ENCODE data around the gene ACP3. TPM values are rescaled to one million over a fixed set of nuclear protein-coding genes. Genes with fewer than 3 reads are reported as not detected.

Gene ACP3
- total and polyA plus RNA-seq, 5 experiments from 2014 or later, result not detected

DNA sequence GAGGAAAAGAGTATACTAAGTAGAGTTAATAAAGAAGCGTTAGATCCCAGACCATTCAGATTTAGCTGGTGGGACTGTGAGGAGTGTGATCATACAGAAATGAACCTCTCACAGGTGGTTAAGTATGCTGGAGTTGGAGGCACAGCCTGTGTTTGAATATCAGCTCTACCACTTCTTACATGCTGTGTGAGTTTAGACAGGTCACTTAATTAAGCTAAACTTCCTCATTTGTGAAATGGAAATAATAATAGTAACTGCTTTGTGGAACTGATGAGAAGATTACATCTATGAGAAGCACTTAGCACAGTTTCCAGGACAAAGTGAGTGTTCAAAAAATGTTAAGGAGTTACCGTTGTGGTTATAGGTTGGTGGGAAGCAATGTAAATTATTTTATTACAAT is 8.4 kb downstream of the ACP3 start:
- Mint-ChIP-seq H3K9me3 (peaks cover 0 to 2% (median 0%) of the 10 kb centered on the region in 9 donors), H3K4me1 (no peaks in the 10 kb centered on the region), H3K27me3 (peaks cover 6 to 30% (median 11%) of the 10 kb centered on the region in 5 donors), H3K4me3 (no peak overlapping the region), H3K36me3 (no peaks in the 10 kb centered on the region), H3K27ac (no peak overlapping the region)
- POLR2A ChIA-PET, result interaction anchor here (0.6 kb wide), 1 partner anchor 19 kb away, joined by 3 read pairs; no protein-coding TSS in a partner anchor
- DNase-seq (no peak), ATAC-seq (no peak)

DNA sequence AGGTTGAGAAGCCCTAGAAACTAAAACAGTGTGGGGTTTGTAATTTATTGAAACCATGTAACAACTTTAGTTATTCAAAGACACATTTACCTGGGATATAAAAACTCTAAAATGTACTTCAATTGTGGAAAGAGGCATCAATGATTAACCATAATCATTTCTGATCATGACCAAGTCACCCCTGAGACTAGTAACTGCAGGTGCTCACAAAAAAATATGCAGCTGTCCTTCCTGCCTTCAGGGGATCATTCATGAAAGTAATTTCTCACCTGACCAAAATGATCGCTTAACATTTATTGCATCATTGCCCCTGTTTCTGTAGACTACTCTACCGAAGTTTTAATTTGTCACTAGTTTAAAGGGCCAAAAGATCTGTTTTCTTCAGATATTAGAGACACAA is 9.0 kb downstream of the ACP3 start:
- POLR2A ChIA-PET, result no interaction called here

DNA sequence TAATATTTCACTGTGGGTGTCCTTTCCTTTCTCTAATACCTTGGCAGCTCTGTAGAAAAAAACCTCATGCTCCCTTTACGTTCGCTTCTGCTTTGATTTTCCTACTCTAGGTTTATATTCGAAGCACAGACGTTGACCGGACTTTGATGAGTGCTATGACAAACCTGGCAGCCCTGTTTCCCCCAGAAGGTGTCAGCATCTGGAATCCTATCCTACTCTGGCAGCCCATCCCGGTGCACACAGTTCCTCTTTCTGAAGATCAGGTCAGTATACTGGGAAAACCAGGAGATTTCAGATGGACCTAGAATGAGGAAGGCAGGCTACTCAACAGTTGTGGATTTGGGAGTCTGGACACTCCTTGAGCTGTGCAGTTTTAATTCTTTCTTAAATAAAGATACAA is 14.9 kb downstream of the ACP3 start:
- H3K4me3 Mint-ChIP-seq, result no peak overlapping the region
- no peak for ATAC-seq
- DNase-seq, result no peak
- no peaks in the 10 kb centered on the region for H3K4me1 Mint-ChIP-seq
- no peaks in the 10 kb centered on the region for H3K36me3 Mint-ChIP-seq
- POLR2A ChIA-PET, result no interaction called here
- H3K9me3 Mint-ChIP-seq, result no peaks in the 10 kb centered on the region
- peaks cover 0 to 21% (median 8%) of the 10 kb centered on the region in 5 donors for H3K27me3 Mint-ChIP-seq
- no peak overlapping the region for H3K27ac Mint-ChIP-seq

More for the DNA sequence above, 9.0 kb downstream of the ACP3 start:
- H3K9me3 Mint-ChIP-seq, result peaks cover 0 to 2% (median 0%) of the 10 kb centered on the region in 9 donors
- H3K27me3 Mint-ChIP-seq, result peaks cover 8 to 30% (median 11%) of the 10 kb centered on the region in 5 donors
- no peaks in the 10 kb centered on the region for H3K36me3 Mint-ChIP-seq
- H3K27ac Mint-ChIP-seq, result no peak overlapping the region
- DNase-seq, result no peak
- no peaks in the 10 kb centered on the region for H3K4me1 Mint-ChIP-seq
- ATAC-seq, result no peak
- no peak overlapping the region for H3K4me3 Mint-ChIP-seq

GRCh38 chr3:132332508-132332907 is 15.3 kb downstream of the ACP3 start:
- DNase-seq (no peak), ATAC-seq (no peak)
- Mint-ChIP-seq H3K9me3 (no peaks in the 10 kb centered on the region), H3K4me3 (no peak overlapping the region), H3K36me3 (no peaks in the 10 kb centered on the region), H3K4me1 (no peaks in the 10 kb centered on the region), H3K27me3 (peaks cover 0 to 21% (median 8%) of the 10 kb centered on the region in 5 donors), H3K27ac (no peak overlapping the region)
- POLR2A ChIA-PET, result no interaction called here

DNA sequence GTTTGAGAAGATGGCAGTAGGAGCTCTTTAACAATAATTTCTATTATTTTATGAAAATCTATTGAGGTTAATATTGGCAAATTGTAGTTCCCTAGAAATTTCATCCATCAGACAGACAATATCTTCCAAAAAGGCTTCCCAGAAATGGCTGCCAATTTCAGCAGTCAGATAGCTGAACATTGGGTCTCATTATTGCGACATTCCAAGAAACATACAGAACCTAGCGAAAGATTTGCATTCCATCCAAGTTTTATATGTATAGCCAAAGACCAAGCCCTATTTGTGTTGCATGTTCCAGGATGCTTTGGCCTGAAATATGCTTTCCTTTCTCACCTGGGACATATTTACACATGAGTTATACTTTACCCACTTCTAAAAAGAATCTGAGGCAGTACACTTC is 24.5 kb downstream of the ACP3 start:
- POLR2A ChIA-PET, result no interaction called here
- no peak for DNase-seq
- H3K4me1 Mint-ChIP-seq, result peaks cover 0 to 5% (median 1%) of the 10 kb centered on the region in 4 donors
- ATAC-seq, result no peak
- H3K9me3 Mint-ChIP-seq, result no peaks in the 10 kb centered on the region
- no peak overlapping the region for H3K4me3 Mint-ChIP-seq
- no peak overlapping the region for H3K27ac Mint-ChIP-seq
- no peaks in the 10 kb centered on the region for H3K36me3 Mint-ChIP-seq
- peaks cover 3 to 21% (median 11%) of the 10 kb centered on the region in 5 donors for H3K27me3 Mint-ChIP-seq

- Mint-ChIP-seq H3K27ac (no peak overlapping the region), H3K9me3 (no peaks in the 10 kb centered on the region), H3K4me3 (no peak overlapping the region), H3K27me3 (peaks cover 3 to 21% (median 11%) of the 10 kb centered on the region in 5 donors), H3K36me3 (no peaks in the 10 kb centered on the region), H3K4me1 (peaks cover 0 to 5% (median 1%) of the 10 kb centered on the region in 4 donors)
- no peak for DNase-seq
- POLR2A ChIA-PET, result no interaction called here
- no peak for ATAC-seq
These were observed 25.0 kb downstream of the ACP3 start for GRCh38 chr3:132342183-132342582.

GRCh38 chr3:132342610-132343009 is 25.4 kb downstream of the ACP3 start:
- no peak for ATAC-seq

GRCh38 chr3:132343018-132343612 is 25.9 kb downstream of the ACP3 start:
- peak; percentile 40 to 41 for ATAC-seq
- DNase-seq, result peak in 5 of 10 donors; percentile 5 to 28 (median 15)
- H3K27ac Mint-ChIP-seq, result no peak overlapping the region

More at GRCh38 chr3:132342610-132343009, 25.4 kb downstream of the ACP3 start:
- Mint-ChIP-seq H3K27me3 (peaks cover 3 to 21% (median 11%) of the 10 kb centered on the region in 5 donors), H3K4me1 (peaks cover 0 to 5% (median 1%) of the 10 kb centered on the region in 4 donors), H3K4me3 (no peak overlapping the region), H3K27ac (no peak overlapping the region), H3K36me3 (no peaks in the 10 kb centered on the region), H3K9me3 (no peaks in the 10 kb centered on the region)
- POLR2A ChIA-PET, result no interaction called here
- no peak for DNase-seq

DNA sequence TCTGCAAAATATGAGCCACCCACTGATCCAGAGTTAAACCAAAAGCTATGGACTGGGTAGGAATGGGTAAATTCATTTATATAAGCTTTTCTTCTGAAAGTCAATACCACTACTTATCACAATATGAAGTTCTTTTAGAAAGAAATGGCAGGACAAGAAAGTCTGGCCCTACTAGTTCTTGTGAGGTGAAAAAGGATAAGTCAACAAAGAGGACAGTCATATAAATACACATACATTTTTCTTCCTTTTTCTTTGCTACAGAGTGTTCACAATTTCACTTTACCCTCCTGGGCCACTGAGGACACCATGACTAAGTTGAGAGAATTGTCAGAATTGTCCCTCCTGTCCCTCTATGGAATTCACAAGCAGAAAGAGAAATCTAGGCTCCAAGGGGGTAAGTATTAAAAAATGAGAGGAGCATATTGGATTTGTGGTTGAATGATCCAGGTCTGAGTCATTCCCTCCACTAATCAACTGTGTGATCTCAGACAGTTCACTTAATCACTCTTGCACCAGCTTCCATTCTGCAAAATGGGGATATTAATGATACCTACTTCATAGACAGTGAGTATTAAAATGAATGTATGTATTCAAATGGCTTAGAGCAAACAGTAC is 27.6 kb downstream of the ACP3 start:
- H3K27me3 Mint-ChIP-seq, result peaks cover 3 to 21% (median 10%) of the 10 kb centered on the region in 5 donors
- POLR2A ChIA-PET, result interaction anchor here (0.6 kb wide), 1 partner anchor 20 kb away, joined by 3 read pairs; no protein-coding TSS in a partner anchor

More at GRCh38 chr3:132343018-132343612, 25.9 kb downstream of the ACP3 start:
- Mint-ChIP-seq H3K36me3 (no peaks in the 10 kb centered on the region), H3K27me3 (peaks cover 3 to 21% (median 11%) of the 10 kb centered on the region in 5 donors), H3K9me3 (no peaks in the 10 kb centered on the region), H3K4me1 (peaks cover 0 to 5% (median 1%) of the 10 kb centered on the region in 4 donors), H3K4me3 (no peak overlapping the region)
- POLR2A ChIA-PET, result no interaction called here

DNA sequence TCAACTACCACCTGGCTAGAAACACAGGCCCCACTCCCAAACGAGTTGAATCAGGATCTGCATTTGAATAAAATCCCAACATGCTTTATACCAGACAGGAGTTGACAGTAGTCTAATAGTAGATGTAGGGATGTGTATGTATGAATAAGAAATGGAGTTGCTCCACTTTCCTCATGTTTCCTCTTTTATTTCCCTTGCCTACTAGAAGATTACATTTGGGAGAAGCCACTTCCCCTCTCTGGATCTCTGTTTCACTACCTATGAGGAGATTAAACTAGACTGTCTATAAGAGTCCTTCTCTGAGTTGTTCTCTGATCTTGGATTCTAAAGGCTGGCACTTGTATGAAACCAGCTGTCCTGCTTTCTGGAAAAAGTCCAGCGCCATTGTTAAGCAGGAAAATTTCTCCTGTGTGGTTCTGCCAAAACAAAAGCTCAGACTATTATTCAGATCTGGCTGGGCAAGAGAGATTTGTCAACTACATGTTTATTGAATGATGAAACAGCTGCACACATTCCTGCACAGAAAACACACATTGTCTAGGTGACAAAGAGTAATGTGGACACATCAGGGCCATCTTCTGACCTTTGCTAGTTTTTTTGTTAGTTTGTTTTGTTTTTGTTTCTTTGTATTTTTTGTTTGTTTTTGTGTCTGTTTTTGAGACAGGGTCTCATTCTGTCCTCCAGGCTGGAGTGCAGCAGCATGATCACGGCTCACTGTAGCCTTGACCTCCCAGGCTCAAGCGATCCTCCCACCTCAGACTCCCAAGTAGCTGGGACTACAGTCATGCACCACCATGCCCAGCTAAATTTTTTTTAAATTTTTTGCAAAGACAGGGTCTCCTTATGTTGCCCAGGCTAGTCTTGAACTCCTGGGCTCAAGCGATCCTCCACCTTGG is 29.9 kb downstream of the ACP3 start:
- Mint-ChIP-seq H3K27ac (no peak overlapping the region), H3K4me3 (no peak overlapping the region), H3K27me3 (peaks cover 3 to 19% (median 6%) of the 10 kb centered on the region in 5 donors), H3K9me3 (no peaks in the 10 kb centered on the region), H3K4me1 (peaks cover 0 to 5% (median 1%) of the 10 kb centered on the region in 4 donors), H3K36me3 (no peaks in the 10 kb centered on the region)
- DNase-seq (no peak), ATAC-seq (no peak)
- POLR2A ChIA-PET, result no interaction called here

More for the DNA sequence above, 27.6 kb downstream of the ACP3 start:
- Mint-ChIP-seq H3K36me3 (no peaks in the 10 kb centered on the region), H3K9me3 (no peaks in the 10 kb centered on the region), H3K4me3 (no peak overlapping the region), H3K27ac (no peak overlapping the region), H3K4me1 (peaks cover 0 to 5% (median 1%) of the 10 kb centered on the region in 4 donors)
- no peak for ATAC-seq
- no peak for DNase-seq

DNA sequence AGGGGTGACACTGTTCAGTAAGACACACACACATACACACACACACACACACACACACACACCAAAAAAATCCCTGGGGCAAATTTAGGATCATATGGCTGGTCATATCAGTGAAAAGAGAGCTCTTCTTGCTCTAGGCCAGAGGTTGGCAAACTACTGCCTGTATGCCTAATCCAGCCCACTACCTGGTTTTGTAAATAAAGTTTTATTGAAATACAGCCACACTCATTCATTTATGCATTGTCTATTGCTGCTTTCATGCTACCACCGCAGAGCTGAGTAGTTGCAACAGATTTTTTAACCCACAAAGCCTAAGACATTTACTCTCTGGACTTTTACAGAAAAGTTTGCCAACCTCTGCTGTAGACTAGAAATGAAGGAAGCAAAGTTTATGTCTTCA is 30.6 kb downstream of the ACP3 start:
- ATAC-seq (no peak), DNase-seq (no peak)
- Mint-ChIP-seq H3K36me3 (no peaks in the 10 kb centered on the region), H3K9me3 (no peaks in the 10 kb centered on the region), H3K27me3 (peaks cover 3 to 18% (median 5%) of the 10 kb centered on the region in 5 donors), H3K4me1 (peaks cover 0 to 3% (median under 1%) of the 10 kb centered on the region in 4 donors), H3K4me3 (no peak overlapping the region), H3K27ac (no peak overlapping the region)
- POLR2A ChIA-PET, result no interaction called here

DNA sequence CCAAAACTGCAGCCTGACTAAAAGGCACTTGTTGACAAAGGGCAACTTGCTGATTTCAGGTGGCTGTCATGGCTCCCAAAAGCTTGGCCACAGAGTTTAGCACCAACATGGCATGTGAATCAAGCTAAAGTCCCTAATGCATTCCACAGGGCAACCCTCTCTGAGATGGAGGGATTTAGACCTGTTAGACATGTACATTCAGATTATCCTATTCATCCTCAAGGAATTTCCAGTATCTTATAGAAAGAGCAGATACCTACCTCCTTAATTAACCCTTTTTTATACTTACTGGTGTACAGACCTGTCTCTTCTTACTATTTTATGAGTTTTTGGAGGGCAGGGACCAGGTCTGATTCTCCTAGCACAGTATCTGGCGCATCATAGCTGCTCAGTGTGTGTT is 31.3 kb downstream of the ACP3 start:
- Mint-ChIP-seq H3K4me3 (no peak overlapping the region), H3K4me1 (no peaks in the 10 kb centered on the region), H3K27me3 (peaks cover under 1 to 16% (median 3%) of the 10 kb centered on the region in 5 donors), H3K36me3 (no peaks in the 10 kb centered on the region), H3K27ac (no peak overlapping the region), H3K9me3 (no peaks in the 10 kb centered on the region)
- ATAC-seq, result no peak
- POLR2A ChIA-PET, result no interaction called here
- no peak for DNase-seq

- ATAC-seq, result no peak
These were observed 33.6 kb downstream of the ACP3 start for GRCh38 chr3:132350814-132351213.

More at GRCh38 chr3:132350814-132351213, 33.6 kb downstream of the ACP3 start:
- Mint-ChIP-seq H3K4me3 (no peak overlapping the region), H3K36me3 (no peaks in the 10 kb centered on the region), H3K27me3 (peaks cover 0 to 10% (median 2%) of the 10 kb centered on the region in 5 donors), H3K27ac (no peak overlapping the region), H3K4me1 (no peaks in the 10 kb centered on the region), H3K9me3 (no peaks in the 10 kb centered on the region)
- no peak for DNase-seq
- POLR2A ChIA-PET, result interaction anchor here (1.4 kb wide), 1 partner anchor 66 kb away, joined by 4 read pairs; the partner anchor contains the start of gene DNAJC13
